A549 (cell line): Measurements from ENCODE around the gene RHD. TPM values are rescaled to one million over a fixed set of nuclear protein-coding genes. Genes with fewer than 3 reads are reported as not detected.
"Not testable (repeated sequence)": the region's sequence is repeated elsewhere in the genome, so short reads cannot be mapped to it uniquely, and the experiment has no call there.

Experiments used
- ATAC-seq, 2 experiments: fragments of 200-7000 bp in 1 of 2; fragments of >200 bp in 1 of 2; cut with Nextera tagmentation in 1 of 2; cut with Tn5 transposase in 1 of 2; 3 replicates each; pipeline versions ENCODE4 v1.8.0 to v1.9.1; 2018 to 2020; ENCODE audit warnings: mild to moderate bottlenecking in 1 of 2, moderate library complexity in 1 of 2
- CTCF ChIA-PET: fragments of 300-600 bp; sonication (Branson Sonifier 250); formaldehyde crosslinking; extraction: SDS; loops from one replicate; lab custom pipeline; 2021; ENCODE audit warnings: antibody characterized with exemption, inconsistent platforms; lab: Yijun Ruan, JAX
- POLR2A ChIA-PET: fragments of 350-600 bp; formaldehyde crosslinking; extraction: SDS; loops from one replicate; lab custom pipeline; 2021; ENCODE audit warnings: antibody characterized with exemption, inconsistent platforms; lab: Yijun Ruan, JAX
- DNase-seq, 2 experiments: peaks; one replicate each; pipeline versions ENCODE4 v3.0.0 to v3.0.0-alpha.2; 2011 to 2016; ENCODE audit warnings: low read depth in 1 of 2, low spot score in 1 of 2
- FAIRE-seq: peaks from 2 replicates; lab custom pipeline; 2011; peaks lifted over from hg19 to GRCh38; lab: Jason Lieb, UNC
- H3K27ac ChIP-seq, 2 experiments: fragments of >200 bp; sonication (Bioruptor Twin); formaldehyde crosslinking; 3 replicates each; pipeline ENCODE4 v1.5.1; 2016 to 2017
- H3K4me1 ChIP-seq: fragments of >200 bp; sonication (Bioruptor Twin); formaldehyde crosslinking; 3 replicates; pipeline ENCODE4 v1.6.1; 2016
- H3K4me2 ChIP-seq: fragments of >200 bp; sonication (Bioruptor Twin); formaldehyde crosslinking; 3 replicates; pipeline ENCODE4 v1.6.1; 2016
- H3K4me3 ChIP-seq: fragments of >200 bp; sonication (Bioruptor Twin); formaldehyde crosslinking; 3 replicates; pipeline ENCODE4 v1.5.1; 2016
- H3K9me3 ChIP-seq: fragments of >200 bp; sonication (Bioruptor Twin); formaldehyde crosslinking; 3 replicates; pipeline ENCODE4 v1.6.1; 2016
- CBX8 ChIP-seq: fragments of 200-600 bp; sonication (generic); IDR thresholded peaks from 2 replicates; pipeline ENCODE4 v1.6.1; 2016
- FOSB ChIP-seq: fragments of 250-450 bp; sonication (Bioruptor Pico); IDR thresholded peaks from 2 replicates; pipeline ENCODE4 v1.5.0; 2020; ENCODE audit warnings: mild to moderate bottlenecking, moderate library complexity
- FOXS1 ChIP-seq: fragments of 250-450 bp; sonication (Bioruptor Pico); IDR thresholded peaks from 2 replicates; pipeline ENCODE4 v1.5.0; 2020; ENCODE audit warnings: mild to moderate bottlenecking, moderate library complexity
- GATA3 ChIP-seq: IDR thresholded peaks from 2 replicates; pipeline ENCODE4 v1.6.1; 2012; ENCODE audit warnings: borderline replicate concordance
- HOXA7 ChIP-seq: fragments of 250-450 bp; sonication (Bioruptor Pico); IDR thresholded peaks from 2 replicates; pipeline ENCODE4 v1.5.0; 2020; ENCODE audit warnings: mild to moderate bottlenecking, moderate library complexity
- HOXB5 ChIP-seq: fragments of 250-450 bp; sonication (Bioruptor Pico); IDR thresholded peaks from 2 replicates; pipeline ENCODE4 v1.5.0; 2020; ENCODE audit warnings: mild to moderate bottlenecking, moderate library complexity
- NR3C1 ChIP-seq: fragments of >200 bp; sonication (Bioruptor Twin); formaldehyde crosslinking; IDR thresholded peaks from 3 replicates; pipeline ENCODE4 v1.6.1; 2017
- POLR2A ChIP-seq: IDR thresholded peaks from 2 replicates; pipeline ENCODE4 v1.6.1; 2012; ENCODE audit warnings: mild to moderate bottlenecking, low read length
- RAD21 ChIP-seq, 2 experiments: fragments of >200 bp in 1 of 2; sonication (Bioruptor Twin) in 1 of 2; formaldehyde crosslinking in 1 of 2; IDR thresholded peaks in 1 of 2; conservative IDR thresholded peaks in 1 of 2; 2 replicates in 1 of 2; 3 replicates in 1 of 2; pipeline ENCODE4 v1.6.1; 2012 to 2018; ENCODE audit warnings: inconsistent platforms in 1 of 2
- RFX5 ChIP-seq: fragments of 450-650 bp; IDR thresholded peaks from 2 replicates; pipeline ENCODE4 v1.7.1; 2014; ENCODE audit warnings: antibody characterized with exemption, mild to moderate bottlenecking, moderate library complexity
- USF2 ChIP-seq: fragments of 450-650 bp; IDR thresholded peaks from 2 replicates; pipeline ENCODE4 v1.6.1; 2014; ENCODE audit warnings: antibody characterized with exemption
- ZNF302 ChIP-seq: fragments of 250-450 bp; sonication (Bioruptor Pico); IDR thresholded peaks from 2 replicates; pipeline ENCODE4 v1.9.0; 2021; ENCODE audit warnings: inconsistent platforms, mild to moderate bottlenecking, moderate library complexity
- WGBS: methylation state at CpG from one replicate; pipeline ENCODE4 v1.1.6; 2017; ENCODE audit errors: missing lambda C conversion rate; 5-methylcytosine and 5-hydroxymethylcytosine counted together
- polyA plus RNA-seq, 4 experiments: library from polyadenylated mRNA; depleted of rRNA in 3 of 4; stranded (reverse); fragments of >200 nt; fragmentation: RNase III in 1 of 4; extraction: RNeasy Plus Mini Kit Qiagen cat#74134 plus additional on column Dnase treatment in 1 of 4; gene quantifications; 2 replicates in 3 of 4; 3 replicates in 1 of 4; pipeline ENCODE4 v1.2.3, GENCODE V29; 2011 to 2017

RHD gene
- polyA plus RNA-seq, 2 of the 4 experiments (the other 2 are of a cell fraction), result not detected

GRCh38 chr1:25232866-25233784 lies 39.2 kb upstream of the RHD start:
- ChIA-PET POLR2A (interaction anchor here (0.6 to 2.6 kb wide), 8 partner anchors 8 to 491 kb away, joined by 3 to 36 read pairs (median 5); partner anchors contain the start of genes CLIC4 and RSRP1), CTCF (interaction anchor here (1.4 kb wide), 1 partner anchor 386 kb away, joined by 3 read pairs; no protein-coding TSS in a partner anchor)
- ATAC-seq (peak; percentile 95 to 96), FAIRE-seq (no peak), DNase-seq (peak; percentile 76 to 90)
- WGBS, result 23% methylated on average over 13 of the region's 13 CpGs
- H3K27ac ChIP-seq, result peak overlapping the region; percentile 91 to 94
- peak overlapping the region; percentile 79 for H3K4me2 ChIP-seq
- no peak for TF ChIP-seq RAD21 (conservative IDR thresholded peaks at IDR 0.05 in 1 of 2, IDR thresholded peaks at IDR 0.05 in 1 of 2)
- no peak for TF ChIP-seq RFX5
- peak; percentile 58; the same call in 1 of the 2 replicates for TF ChIP-seq FOSB (CRISPR knock-in tag)
- TF ChIP-seq NR3C1, result no peak
- TF ChIP-seq HOXB5 (CRISPR knock-in tag), result peak; percentile 46; the same call in 1 of the 2 replicates
- peak; percentile 19; the same call in 1 of the 2 replicates for TF ChIP-seq POLR2A
- TF ChIP-seq GATA3, result peak; percentile 32; the same call in 1 of the 2 replicates
- TF ChIP-seq CBX8, result no peak
- no peak for TF ChIP-seq USF2
- TF ChIP-seq HOXA7 (CRISPR knock-in tag), result 0 out of 2 replicates have a peak, but pooled peaks have one; percentile 61
- TF ChIP-seq FOXS1 (CRISPR knock-in tag), result 0 out of 2 replicates have a peak, but pooled peaks have one; percentile 28
- H3K4me1 ChIP-seq, result peaks cover 13% of the 10 kb centered on the region
- H3K9me3 ChIP-seq, result no peaks in the 10 kb centered on the region
- H3K4me3 ChIP-seq, result peak overlapping the region; percentile 81

GRCh38 chr1:25235411-25235810 lies 36.9 kb upstream of the RHD start:
- H3K4me3 ChIP-seq, H3K9me3 ChIP-seq, H3K27ac ChIP-seq, DNase-seq, FAIRE-seq, ATAC-seq, H3K4me2 ChIP-seq: not testable (repeated sequence)
- ChIA-PET POLR2A (interaction anchor here (2.6 kb wide), 1 partner anchor 12 kb away, joined by 9 read pairs; the partner anchor contains the start of gene RSRP1), CTCF (interaction anchor here (0.6 kb wide), 1 partner anchor 1693 kb away, joined by 4 read pairs; no protein-coding TSS in a partner anchor)
- peaks cover 13% of the 10 kb centered on the region for H3K4me1 ChIP-seq
- 90% methylated on average over 10 of the region's 10 CpGs for WGBS

- H3K4me3 ChIP-seq, H3K27ac ChIP-seq, FAIRE-seq, H3K9me3 ChIP-seq, DNase-seq, H3K4me2 ChIP-seq, ATAC-seq: not testable (repeated sequence)
- peaks cover 18% of the 10 kb centered on the region for H3K4me1 ChIP-seq
- POLR2A ChIA-PET, result interaction anchor here (2.6 kb wide), 1 partner anchor 11 kb away, joined by 9 read pairs; the partner anchor contains the start of gene RSRP1
- CTCF ChIA-PET, result interaction anchor here (0.6 to 1.1 kb wide), 2 partner anchors 265 to 1694 kb away, joined by 4 read pairs; no protein-coding TSS in a partner anchor
- 97% methylated on average over 7 of the region's 7 CpGs for WGBS
Observed at GRCh38 chr1:25236261-25236660, 36.0 kb upstream of the RHD start.

DNA sequence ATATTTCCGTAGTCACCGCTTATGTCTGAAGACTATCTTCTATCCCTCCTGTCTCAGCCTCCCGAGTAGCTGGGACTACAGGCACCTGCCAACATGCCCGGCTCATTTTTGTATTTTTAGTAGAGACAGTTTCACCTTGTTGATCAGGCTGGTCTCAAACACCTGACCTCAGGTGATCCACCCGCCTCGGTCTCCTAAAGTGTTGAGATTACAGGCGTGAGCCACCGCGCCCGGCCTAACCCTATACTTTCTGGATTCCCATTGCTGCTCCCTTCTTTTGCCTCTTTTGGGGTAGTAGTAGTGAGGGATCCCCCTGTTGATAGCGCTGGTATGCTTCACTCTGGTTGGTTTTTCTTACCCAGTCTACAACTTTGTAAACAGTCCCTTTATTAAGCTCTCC lies 34.3 kb upstream of the RHD start:
- no peak overlapping the region for H3K4me3 ChIP-seq
- H3K9me3 ChIP-seq, result no peaks in the 10 kb centered on the region
- ChIA-PET POLR2A (interaction anchor here (2.1 kb wide), 1 partner anchor 10 kb away, joined by 9 read pairs; the partner anchor contains the start of gene RSRP1), CTCF (no interaction called here)
- ATAC-seq, result no peak
- TF ChIP-seq HOXB5 (CRISPR knock-in tag), result no peak
- no peak for TF ChIP-seq ZNF302 (CRISPR knock-in tag)
- H3K27ac ChIP-seq, result no peak overlapping the region
- WGBS, result 96% methylated on average over 11 of the region's 11 CpGs
- peaks cover 16% of the 10 kb centered on the region; the same call in 2 of the 3 replicates for H3K4me1 ChIP-seq
- H3K4me2 ChIP-seq, result no peak overlapping the region
- DNase-seq, result no peak
- no peak for FAIRE-seq
